GM19468 (cell line): ENCODE data around the gene COL17A1.

Source experiments
- ATAC-seq: cut with Tn5 transposase; IDR thresholded peaks from one replicate; pipeline ENCODE4 v1.9.1; 2021; ENCODE audit warnings: mild to moderate bottlenecking, moderate library complexity, moderate number of reproducible peaks; ENCODE audit not compliant: unreplicated experiment; ENCODE audit errors: extremely low read depth

COL17A1 gene

DNA sequence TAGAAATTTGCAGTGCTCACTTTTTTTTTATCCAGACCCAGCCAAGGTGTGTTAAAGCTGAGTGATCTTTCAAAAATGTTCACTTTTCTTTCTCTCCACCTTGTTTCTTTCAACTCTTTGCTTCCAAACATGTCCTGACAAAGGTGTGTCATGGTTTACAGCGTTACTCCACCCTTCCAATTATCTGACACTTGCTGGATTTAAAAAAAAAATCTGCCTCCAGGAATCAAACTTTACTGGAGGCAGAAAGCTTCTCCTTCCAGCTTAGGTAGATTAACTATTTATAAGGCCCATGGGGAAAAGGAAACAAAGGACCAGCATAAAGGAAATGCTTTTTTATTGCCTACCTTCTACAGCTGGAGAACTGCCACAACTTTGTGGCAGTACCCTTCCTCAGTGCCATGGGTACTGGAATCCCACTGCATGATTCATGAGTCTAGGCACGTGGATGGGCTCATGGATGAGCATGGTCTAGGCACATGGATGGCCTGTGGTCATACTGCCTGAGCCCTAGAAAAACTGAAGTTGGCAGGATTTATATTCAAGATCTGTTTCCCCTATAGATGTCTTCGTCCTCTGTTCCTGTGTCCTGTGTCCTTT is at the start of gene COL17A1:
Gene COL17A1 (minus strand): TSS at position 80 of the 600 bp plus-strand sequence. CDS start 5,207 bp downstream, outside the sequence.
- ATAC-seq: no peak

DNA sequence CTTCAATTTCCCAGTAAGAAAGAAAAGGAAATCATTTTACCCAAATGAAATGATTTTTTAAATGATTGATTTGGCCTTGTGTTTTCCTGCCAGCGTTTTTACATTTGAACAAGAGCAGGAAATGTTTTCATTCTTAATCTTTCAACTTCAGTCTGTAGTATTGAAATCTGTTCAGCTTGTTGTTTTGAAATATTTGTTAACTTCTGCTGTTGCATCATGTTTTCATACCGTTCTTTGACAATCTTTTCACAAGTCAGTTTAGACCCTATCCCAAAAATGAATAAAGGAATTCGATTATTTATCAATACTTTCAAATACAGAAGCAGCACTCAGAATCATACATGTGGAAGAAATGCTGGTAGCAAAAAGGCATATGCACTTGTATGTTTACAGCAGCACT is 44.4 kb upstream of the COL17A1 start:
- no peak for ATAC-seq

DNA sequence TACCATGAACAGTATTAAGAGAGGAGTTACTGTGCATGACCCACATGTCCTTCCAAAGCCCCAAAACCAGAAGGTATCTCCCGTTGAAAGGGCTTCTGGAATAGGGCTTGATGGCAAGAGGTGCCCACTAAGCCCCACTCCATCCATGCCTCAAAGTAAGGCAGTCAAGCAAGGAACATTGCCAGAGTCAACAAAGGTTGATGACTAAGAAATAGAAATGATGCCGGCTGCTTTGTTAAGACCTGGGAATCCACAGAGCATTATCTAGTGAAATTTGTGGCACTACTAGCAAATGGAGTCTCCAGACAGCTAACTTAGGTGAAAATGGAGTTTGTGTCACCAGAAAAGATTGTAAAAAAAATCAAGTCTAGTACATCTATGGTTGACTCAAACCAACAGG is 42.5 kb upstream of the COL17A1 start:
- ATAC-seq: no peak

DNA sequence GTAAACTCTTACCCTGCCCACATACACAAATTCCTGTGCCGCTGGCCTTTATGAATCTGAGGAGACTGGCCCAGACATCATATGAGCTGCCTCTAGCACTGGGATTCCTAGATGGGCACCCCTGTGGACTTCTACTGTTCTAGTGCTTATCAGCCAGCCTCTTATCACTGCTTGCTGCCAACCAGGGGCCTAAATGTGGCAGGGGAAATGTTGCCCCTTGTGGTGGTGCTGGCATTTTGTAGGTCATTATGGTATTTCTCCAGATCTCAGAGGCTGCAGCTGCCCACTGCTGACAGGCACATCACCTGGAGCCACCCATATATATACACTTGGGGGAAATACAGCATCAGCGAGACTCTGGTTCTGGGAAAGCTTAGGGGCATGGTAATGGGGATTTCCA is 41.7 kb upstream of the COL17A1 start:
- ATAC-seq: no peak

DNA sequence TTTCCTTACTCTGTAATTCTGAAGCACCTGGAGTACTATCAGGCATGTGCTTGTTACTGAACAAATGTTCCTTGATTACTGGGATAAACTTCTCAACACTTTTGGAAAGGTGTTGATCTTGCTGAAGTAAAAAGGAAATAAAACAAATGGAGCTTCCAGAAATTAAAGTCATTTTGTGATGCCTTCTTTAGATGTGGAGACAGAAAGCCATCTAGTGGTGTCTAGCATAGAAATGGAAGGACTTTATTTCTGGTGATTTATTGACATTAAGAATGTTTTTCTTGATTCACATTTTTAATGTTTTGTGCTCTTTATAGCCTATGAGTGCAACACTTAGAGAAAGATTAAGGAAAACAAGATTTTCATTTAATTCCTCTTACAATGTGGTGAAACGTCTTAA is 37.7 kb upstream of the COL17A1 start:
- ATAC-seq: no peak

DNA sequence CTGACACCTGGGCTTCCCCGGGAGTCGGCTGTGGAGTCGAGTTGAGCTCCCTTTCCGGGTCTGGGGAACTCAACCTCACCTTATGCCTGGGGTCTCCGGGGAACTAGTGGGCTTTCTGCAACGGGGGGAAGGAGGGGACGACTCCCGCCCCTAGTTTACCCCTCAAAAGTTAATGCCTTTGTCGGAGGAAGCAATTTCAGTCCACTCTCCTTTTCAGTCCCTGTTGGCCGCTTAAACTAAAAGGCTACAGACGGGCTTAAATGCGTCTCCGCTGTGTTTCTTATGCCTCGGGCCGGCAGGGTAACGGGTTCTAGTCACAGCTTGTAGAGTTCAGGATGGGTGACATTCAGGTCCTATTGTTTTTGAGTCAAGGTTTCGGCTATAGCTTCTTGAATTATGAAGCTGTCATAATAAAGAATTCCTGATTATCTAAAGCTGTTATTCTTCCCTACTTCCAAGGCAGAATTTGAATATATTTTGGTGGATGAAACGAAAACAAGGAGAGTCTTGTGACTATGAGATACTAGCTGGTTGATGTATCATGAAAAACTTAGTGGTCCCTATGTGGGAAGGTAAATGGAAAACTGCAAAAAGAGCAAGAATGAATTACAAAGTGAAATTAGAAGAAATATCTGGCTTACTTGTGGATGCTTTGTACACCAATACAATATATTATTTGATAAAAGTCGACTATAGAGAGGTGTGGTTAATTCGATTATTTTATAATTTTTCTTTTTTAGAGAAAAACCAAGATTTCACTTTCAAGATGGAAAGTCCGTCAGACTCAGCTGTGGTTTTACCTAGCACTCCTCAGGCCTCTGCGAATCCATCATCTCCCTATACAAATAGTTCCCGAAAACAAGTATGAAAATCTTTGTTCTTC is 36.8 kb upstream of the COL17A1 start:
- ATAC-seq: no peak

DNA sequence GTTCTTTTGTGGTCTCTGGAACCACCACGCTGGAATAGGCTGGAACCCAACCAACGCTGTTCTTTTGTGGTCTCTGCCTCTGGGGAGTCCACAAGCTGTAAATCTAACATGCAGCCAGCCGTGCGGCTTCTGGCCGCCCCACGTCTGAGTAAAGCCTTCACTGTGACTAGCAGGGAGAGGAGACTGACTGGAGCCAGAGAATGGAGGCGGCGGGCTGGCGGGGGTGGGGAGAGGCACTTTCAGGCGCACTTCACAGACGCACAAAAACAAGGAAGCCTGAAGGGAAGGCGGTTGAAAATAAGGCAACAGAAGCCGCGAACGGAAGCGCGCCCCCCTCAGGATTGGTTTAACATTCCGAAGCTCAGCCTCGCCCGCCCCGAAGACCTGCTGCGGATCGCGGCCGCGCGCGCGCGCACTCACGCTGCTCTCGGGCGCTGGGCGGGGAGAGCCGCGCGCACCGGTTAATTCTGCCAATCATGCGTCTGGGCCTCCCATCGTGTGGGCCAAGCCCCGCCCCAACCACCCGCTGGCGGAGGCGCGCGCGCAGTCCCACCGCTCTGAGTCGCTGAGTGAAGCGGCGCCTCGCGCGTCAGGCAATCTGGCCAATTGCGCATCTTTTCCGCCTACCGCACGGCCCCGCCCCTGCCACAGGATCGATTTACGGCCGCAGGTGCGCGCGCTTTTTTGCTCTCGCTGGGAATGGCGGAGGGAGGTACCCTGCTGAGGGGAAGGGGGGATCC is 36.0 kb upstream of the COL17A1 start, which contains the start of gene SFR1:
Gene SFR1 (plus strand): TSS at position 687 of the 740 bp plus-strand sequence. CDS start 13 bp downstream, at position 700.
- peak; percentile 89 for ATAC-seq

DNA sequence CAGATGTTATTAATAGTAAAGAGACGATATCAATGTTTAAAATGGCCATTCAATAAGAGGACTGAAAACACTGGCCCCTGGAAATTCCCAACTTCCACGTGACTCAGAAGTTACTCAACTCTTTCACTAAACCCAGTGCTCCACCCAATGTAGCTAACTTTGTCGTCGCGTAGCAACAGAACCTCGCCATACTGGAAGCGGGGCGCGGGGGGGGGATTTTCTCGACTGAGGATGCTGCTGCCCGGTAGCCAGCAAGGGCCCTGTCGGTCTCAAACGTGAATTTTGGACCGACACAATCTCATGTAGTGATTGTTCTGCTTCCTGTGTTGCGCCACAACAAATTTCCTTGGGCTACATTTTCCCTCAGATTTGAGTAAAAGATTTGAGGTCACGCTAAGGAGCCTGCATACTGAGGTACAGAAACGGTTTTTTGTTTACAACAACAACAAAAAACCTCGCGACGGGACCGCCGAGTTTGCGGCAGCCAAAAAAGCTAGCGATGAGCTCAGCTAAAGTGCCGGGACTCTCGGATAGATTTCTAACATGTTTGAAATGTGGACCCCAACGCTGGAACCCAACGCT is 35.3 kb upstream of the COL17A1 start:
- ATAC-seq: no peak

DNA sequence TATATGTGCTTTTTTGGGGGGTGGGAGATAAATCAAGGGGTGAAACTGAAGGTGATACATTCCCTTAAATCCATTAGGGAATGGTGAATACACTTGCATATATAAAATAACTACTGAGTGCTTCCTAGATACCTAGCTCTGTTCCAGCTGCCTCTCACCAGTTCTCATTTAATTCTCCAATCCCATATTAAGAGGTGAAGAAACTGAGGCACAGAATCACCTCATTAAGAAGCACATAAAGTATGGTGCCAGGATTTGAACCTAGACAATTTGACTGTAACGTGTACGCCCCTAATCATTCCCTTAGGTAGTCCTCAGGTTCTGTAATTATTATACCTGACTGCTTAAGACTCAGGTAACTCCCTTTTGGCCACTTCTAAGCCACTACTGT is 34.8 kb upstream of the COL17A1 start:
- ATAC-seq: no peak

DNA sequence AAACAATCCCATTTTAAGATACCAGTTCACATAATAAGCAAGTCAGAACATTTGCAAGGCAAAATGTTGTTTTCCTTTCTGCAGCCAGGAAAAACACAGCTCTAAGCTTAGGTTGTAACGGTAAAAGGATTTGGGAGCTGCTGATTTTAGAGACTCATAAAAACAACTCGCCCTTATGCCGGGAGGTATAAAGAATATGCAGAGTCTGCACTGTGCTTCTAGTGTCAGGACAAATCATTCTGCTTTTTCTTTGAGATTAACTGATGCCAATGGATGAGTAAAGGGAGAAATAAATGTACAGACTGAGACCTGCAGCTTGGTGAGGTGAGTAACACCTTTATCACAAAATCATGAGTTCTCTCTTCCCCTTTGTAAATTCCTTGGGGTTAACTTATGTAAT is 34.3 kb upstream of the COL17A1 start:
- no peak for ATAC-seq

DNA sequence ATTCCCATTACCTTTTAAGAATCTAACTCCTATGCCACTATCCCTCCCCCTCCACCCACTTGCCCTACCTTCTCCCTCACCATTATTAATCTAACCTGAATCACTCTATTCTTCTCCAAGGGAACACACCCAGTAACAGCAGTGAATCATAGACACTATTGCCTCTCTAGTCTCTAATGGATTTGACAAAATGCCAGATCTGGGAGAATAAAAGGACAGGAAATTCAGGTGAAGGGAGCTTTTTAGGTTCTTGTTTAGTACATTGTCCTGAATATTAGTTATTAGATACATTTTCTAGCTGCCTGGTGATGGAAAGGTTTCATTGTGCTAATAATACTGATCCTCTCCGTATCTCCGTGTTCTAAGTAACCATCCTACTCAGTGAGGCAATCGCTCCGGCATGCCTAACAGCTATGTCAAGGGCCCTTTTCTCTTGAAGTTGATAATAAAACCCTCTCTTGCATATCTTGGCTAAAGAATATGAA is 32.2 kb upstream of the COL17A1 start:
- ATAC-seq: no peak

DNA sequence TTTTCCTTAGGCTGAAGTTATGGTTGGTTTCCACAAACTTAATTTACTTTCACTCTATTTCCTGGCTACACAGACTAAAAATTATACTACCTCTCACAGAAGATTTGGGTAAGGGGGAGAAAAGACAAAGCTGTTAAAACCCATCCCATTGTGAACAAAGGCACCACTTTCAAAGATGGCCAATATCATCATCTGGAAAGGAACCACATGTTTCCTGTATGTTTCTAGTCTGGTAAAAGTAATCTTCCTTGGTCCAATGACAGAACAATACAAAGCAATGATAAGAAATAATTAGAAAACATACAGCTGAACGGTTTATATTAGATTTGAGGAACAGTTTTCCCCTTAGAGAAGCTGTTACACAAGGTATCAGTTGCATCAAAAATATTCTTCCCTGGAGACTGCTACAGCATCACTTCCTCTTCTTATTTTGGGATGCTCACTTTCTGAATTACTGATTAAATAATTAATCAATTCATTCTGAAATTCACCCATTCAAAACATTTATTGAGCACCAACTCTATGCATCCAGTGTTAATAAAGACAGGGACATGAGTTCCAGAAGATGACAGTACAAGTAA is 27.8 kb upstream of the COL17A1 start:
- no peak for ATAC-seq

DNA sequence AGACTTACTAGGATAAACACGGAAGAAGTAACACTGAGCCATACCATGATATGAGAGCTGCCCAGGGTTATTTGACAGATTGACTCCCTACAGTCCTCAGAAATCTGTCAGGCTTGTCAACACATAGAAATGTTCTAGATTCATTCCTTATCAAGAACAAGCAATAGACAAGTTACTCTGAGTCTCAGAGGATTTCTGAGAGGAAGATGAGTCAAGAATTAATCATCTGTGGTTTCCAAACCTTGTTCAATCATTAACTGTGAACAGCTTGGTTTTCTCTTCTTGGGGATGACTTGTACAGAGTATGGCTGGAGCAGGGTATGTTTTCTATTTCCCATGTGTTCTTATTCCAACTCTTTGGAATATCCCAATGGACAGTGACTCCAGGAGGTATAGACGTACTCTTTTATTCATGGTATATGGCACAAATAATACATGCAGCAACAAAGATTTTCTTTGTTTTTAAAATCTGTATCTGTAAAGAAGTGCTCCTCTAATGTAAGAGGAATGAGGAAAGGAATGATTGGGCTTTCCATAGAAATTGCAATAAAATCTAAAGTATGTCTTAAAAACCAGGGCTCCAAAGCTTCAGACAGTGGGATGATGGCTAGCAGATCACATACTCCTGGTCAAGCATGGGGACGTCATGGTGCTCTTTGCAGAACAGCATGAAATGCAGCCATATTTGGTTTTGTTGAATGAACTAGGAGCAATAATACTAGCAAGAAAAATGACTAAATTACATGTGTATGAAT is 24.4 kb upstream of the COL17A1 start:
- peak; percentile 64 for ATAC-seq

DNA sequence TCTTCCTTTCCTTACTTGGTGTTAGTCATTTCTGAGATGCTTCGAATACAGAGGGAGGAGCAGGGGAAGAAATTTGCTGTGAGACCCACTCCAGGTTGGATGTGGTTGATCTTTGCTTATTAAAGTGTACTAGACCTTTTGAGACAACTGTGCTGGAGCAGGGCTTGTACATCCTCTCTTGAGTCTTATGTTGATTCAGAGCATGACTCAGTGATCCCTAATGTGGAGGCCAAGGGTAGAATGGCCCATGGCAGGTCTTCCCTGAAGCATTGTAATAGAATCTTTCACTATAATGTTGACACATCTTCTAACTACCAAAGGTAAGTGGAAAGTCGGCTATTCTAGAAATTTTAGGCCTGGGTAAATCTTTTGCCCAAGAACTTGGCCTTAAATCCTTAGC is 19.2 kb upstream of the COL17A1 start:
- ATAC-seq: no peak

DNA sequence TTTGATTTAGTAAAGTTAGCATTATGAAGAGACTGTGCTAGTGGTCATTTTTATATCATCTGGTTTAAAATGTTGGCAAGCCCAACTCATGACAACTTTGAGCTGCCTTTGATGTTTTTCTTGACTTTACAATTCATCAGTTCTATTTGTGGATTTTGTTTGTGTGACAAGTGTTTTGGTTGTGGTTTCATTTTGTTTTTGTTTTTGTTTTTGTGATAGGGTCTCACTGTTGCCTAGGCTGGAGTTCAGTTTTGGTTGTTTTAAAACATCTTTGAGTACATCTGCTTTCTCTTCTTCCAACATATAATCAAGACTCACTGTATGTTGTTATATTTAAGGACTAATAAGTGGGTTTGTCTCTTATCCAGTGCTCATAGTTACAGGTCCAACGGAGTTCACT is 18.7 kb upstream of the COL17A1 start:
- ATAC-seq: no peak

DNA sequence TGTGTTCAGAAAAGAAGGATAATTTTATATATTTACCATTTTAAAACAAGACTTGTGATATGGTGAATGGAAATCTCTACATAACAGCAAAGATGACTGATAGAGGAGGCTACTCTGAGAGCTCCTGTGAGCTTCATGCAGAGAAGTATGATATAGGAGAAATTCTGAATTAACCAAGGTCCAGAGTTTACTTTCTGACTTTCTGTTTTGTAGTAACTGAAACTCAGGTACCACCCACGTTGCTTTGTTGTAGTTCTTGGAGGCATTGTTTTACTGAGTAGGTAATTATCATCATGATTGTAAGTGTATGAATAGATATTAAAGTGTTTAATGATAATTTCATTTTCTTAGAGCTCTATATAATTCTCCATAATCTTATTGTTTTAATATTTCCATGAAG is 18.3 kb upstream of the COL17A1 start:
- peak; percentile 27 for ATAC-seq

DNA sequence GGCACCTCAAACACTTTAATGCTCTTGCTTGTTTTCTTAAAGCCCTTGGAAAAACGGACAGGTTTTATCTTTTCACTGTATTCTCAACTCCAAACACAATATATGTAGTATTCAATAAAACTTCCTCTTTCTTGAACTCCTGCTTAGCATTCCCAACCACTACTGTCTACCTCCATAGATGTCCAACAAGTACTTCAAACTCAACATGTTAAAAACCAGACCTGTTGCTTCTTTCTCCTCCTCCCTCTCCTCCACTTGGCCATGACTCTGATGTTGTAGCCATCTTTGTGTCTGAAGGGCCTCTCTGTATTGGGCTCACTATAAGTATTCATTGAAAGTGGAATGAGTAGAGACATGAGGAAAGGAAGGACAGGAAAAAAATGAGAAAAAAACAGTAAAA is 16.2 kb upstream of the COL17A1 start:
- no peak for ATAC-seq

DNA sequence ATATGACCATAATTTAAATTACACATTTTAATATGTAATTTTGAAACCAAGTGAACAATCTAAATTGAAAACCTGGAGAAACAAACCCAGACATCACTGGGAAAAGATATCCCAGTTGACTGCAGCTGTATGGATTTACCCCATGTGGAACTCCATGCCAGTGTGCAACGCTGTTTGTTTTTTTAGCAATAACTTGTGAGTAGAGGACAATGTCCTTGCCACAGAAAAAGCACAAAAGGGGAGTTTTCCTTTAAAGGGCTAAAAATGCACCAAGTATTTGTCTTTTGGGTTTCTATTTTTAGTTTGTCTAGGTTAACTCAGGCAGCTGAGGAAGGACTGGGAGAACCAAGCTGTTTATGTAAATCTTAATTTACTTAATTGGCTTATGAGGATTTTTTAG is 15.1 kb upstream of the COL17A1 start:
- no peak for ATAC-seq

DNA sequence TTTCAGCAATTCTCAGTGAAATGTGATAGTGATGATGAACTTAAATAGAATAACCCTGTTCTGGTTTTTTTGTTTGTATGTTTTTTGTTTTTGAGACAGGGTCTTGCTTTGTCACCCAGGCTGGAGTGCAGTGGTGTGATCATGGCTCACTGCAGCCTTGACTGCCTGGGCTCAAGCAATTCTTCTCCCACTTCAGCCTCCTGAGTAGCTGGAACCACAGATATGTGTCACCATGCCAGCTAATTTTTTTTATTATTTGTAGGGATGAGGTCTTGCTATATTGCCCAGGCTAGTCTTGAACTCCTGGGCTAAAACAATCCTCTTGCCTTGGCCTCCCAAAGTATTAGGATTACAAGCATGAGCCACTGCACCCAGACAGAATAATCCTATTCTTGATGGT is 14.3 kb upstream of the COL17A1 start:
- ATAC-seq: no peak
